ENCODE results near the gene TLE1. TPM values are rescaled to one million over a fixed set of nuclear protein-coding genes. Genes with fewer than 3 reads are reported as not detected.

The TLE1 gene
- total RNA-seq, 1 experiment from 2014 or later, result 79.3 TPM

DNA sequence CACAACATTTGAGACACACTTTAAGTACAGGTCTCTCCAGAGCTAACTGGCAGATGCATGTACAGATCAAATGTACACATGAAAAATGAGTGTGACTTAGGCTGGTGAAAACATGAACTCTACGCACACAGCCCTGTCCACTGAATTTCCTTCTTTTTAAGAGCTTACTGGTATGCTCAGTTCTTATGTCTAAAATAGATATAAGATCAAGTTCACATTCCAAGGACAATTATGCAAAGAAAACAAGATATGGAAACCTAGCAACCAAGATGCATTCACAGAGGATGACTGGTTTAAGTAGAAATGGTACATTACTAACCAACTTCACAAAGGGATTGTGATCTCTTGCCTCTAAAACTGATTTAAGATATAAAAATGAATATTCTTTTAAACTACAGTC, 56.7 kb downstream of the TLE1 start:
- Mint-ChIP-seq H3K36me3 (ENCODE audit: insufficient read depth in 1 of 3, low read depth in 3 of 3) (peaks cover 11 to 46% (median 27%) of the 10 kb centered on the region in 3 experiments), H3K4me1 (peaks cover 28 to 38% of the 10 kb centered on the region in 2 experiments), H3K4me3 (no peak overlapping the region), H3K27ac (no peak overlapping the region), H3K27me3 (ENCODE audit: low read depth) (no peaks in the 10 kb centered on the region), H3K9me3 (no peaks in the 10 kb centered on the region)
- no peak overlapping the region for H3T11ph ChIP-seq (ENCODE audit: low read length)
- no peak overlapping the region for H3K4ac ChIP-seq (ENCODE audit: low read depth, low read length)
- H2BK5ac ChIP-seq (ENCODE audit: insufficient read length, low read length), result no peak overlapping the region
- no peak overlapping the region for H4K91ac ChIP-seq (ENCODE audit: insufficient read length, low read depth, low read length)
- H3K56ac ChIP-seq (ENCODE audit: insufficient read length, low read depth, low read length), result no peak overlapping the region
- no CpG with 5 or more reads among the region's 1 CpG for WGBS (ENCODE audit: extremely low coverage, insufficient read length, low lambda C conversion rate)
- no peak overlapping the region for H4K5ac ChIP-seq (ENCODE audit: insufficient read length, low read depth, low read length)
- no peak overlapping the region for H3K23ac ChIP-seq (ENCODE audit: insufficient read length, low read depth, low read length)
- H3K79me1 ChIP-seq (ENCODE audit: insufficient read depth, low read depth, low read length, poor library complexity, severe bottlenecking), result peaks cover 4% of the 10 kb centered on the region
- no peak overlapping the region for H2BK12ac ChIP-seq (ENCODE audit: insufficient read length, low read depth, low read length)
- H3K9me3 ChIP-seq (ENCODE audit: control insufficient read depth, low read depth, low read length), result no peaks in the 10 kb centered on the region
- H3K4me2 ChIP-seq (ENCODE audit: insufficient read depth, insufficient read length, low read length), result no peak overlapping the region
- H2BK20ac ChIP-seq (ENCODE audit: low read depth, low read length, poor library complexity, severe bottlenecking), result no peak overlapping the region
- H3K27ac ChIP-seq (ENCODE audit: insufficient read length, low read depth, low read length), result no peak overlapping the region
- no peak overlapping the region for H3K18ac ChIP-seq (ENCODE audit: insufficient read length, low read depth, low read length)
- TF ChIP-seq, protein P1, sequence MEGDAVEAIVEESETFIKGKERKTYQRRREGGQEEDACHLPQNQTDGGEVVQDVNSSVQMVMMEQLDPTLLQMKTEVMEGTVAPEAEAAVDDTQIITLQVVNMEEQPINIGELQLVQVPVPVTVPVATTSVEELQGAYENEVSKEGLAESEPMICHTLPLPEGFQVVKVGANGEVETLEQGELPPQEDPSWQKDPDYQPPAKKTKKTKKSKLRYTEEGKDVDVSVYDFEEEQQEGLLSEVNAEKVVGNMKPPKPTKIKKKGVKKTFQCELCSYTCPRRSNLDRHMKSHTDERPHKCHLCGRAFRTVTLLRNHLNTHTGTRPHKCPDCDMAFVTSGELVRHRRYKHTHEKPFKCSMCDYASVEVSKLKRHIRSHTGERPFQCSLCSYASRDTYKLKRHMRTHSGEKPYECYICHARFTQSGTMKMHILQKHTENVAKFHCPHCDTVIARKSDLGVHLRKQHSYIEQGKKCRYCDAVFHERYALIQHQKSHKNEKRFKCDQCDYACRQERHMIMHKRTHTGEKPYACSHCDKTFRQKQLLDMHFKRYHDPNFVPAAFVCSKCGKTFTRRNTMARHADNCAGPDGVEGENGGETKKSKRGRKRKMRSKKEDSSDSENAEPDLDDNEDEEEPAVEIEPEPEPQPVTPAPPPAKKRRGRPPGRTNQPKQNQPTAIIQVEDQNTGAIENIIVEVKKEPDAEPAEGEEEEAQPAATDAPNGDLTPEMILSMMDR (conservative IDR thresholded peaks at IDR 0.05), result no peak
- H3K4me1 ChIP-seq (ENCODE audit: insufficient read depth, low read length), result peaks cover 3% of the 10 kb centered on the region; the same call in 1 of the 2 replicates
- no peak overlapping the region for H3K14ac ChIP-seq (ENCODE audit: insufficient read depth, low read length)
- no peak overlapping the region for H2AFZ ChIP-seq (ENCODE audit: low read length)
- H2BK120ac ChIP-seq (ENCODE audit: low read depth, low read length, poor library complexity, severe bottlenecking), result no peak overlapping the region
- no peak overlapping the region for H2AK5ac ChIP-seq (ENCODE audit: insufficient read length, low read length)
- H2BK15ac ChIP-seq (ENCODE audit: low read depth, low read length), result no peak overlapping the region
- no peaks in the 10 kb centered on the region for H4K20me1 ChIP-seq (ENCODE audit: control insufficient read depth, insufficient read depth, insufficient read length)
- H4K8ac ChIP-seq (replicated peaks; ENCODE audit: insufficient read length, low read depth, low read length), result no peak overlapping the region
- H3K23me2 ChIP-seq (ENCODE audit: insufficient read length, low read depth, low read length, poor library complexity, severe bottlenecking), result no peaks in the 10 kb centered on the region
- H3K79me2 ChIP-seq (ENCODE audit: insufficient read depth, low read length), result peaks cover under 1% of the 10 kb centered on the region; the same call in 1 of the 2 replicates
- DNase-seq, result no peak
- no peaks in the 10 kb centered on the region for H3K27me3 ChIP-seq (ENCODE audit: insufficient read depth, low read length)
- H3K9ac ChIP-seq (ENCODE audit: extremely low read depth, insufficient read length, low read length), result no peak overlapping the region
